Large intestine (tissue), 3 donors: ENCODE measurements around the gene LRP1. TPM values are rescaled to one million over a fixed set of nuclear protein-coding genes. Genes with fewer than 3 reads are reported as not detected.
A peak's percentile ranks its signal among the peaks of the same experiment; 100 is the strongest.

ENCODE experiments used
- DNase-seq, 2 donors: peaks; one replicate each; pipeline versions ENCODE4 v3.0.0 to v3.0.0-alpha.2; 2013
- H3K27ac ChIP-seq: one replicate; pipeline ENCODE4 v1.5.1; 2013; ENCODE audit warnings: low read length
- H3K27me3 ChIP-seq: 2 replicates; pipeline ENCODE4 v1.6.1; 2013; ENCODE audit warnings: low read length; ENCODE audit not compliant: control insufficient read depth, insufficient read depth
- H3K36me3 ChIP-seq: 2 replicates; pipeline ENCODE4 v1.6.1; 2013; ENCODE audit warnings: low read length; ENCODE audit not compliant: control insufficient read depth, insufficient read depth
- H3K4me1 ChIP-seq: one replicate; pipeline ENCODE4 v1.6.1; 2013; ENCODE audit warnings: low read length; ENCODE audit not compliant: control insufficient read depth, insufficient read depth
- H3K4me3 ChIP-seq: one replicate; pipeline ENCODE4 v1.5.1; 2013; ENCODE audit warnings: low read length
- H3K9me3 ChIP-seq: one replicate; pipeline ENCODE4 v1.6.1; 2013; ENCODE audit warnings: mild to moderate bottlenecking, low read depth, low read length, moderate library complexity; ENCODE audit not compliant: control insufficient read depth
- WGBS: methylation state at CpG from one replicate; pipeline ENCODE4 v1.1.5; 2013; ENCODE audit warnings: low lambda C conversion rate; ENCODE audit not compliant: insufficient coverage; 5-methylcytosine and 5-hydroxymethylcytosine counted together
- polyA plus RNA-seq: library from polyadenylated mRNA; unstranded; fragments of 120-200 nt; gene quantifications from one replicate; pipeline ENCODE4 v1.2.1, GENCODE V29; 2013

LRP1 gene
- polyA plus RNA-seq, 1 donor = 100 TPM

DNA sequence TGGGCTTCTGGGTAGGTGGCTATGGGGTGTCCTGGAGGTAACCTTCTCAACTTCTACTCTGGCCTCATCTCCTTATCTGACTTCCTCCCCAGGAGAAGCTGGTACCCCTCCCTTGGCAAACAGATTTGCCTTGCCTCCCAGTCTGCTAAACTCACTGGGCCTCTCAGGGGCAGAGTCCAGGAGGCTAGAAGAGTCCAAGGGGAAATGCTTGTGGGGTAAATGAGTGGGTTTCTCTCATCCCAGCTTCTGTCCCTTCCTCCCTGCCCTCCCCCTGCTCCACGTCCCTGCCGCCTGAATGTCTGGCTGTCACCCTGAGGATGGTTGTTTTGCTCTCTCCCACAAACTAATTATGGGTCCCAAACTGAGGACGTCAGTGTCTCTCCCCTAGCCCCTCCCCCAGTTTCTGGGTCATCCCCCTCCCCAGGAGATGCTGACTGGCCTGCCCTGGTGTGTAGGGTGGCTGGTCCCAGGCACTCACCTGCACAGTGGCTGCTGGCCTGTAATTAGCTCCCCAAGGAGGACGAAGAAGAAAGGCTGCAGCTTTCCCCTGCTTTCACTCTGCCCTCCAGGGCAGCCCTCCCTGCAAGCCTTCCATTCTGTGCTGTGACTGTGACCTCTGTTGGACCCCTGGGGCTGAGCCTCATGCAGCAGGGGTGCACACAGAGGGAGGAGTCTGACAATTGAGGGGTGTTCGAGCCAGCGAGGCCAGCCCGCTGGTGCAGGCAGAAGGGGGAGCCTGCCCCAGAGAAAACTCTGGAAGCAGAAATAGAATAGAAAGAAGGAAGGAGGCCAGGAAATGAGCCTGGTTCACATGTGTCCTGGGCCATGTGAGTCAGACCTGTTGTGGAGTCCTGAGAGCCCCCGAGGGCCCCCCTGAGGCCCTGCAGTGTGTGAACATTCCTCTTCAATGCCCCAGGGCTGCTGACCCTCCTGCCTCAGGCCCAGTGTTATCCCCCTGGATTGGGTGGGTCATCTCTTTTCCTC, 19.0 kb downstream of the LRP1 start, which contains the start of gene LRP1-AS:
Gene LRP1-AS, minus strand, starts transcription at position 659 of the 984 bp plus-strand sequence.
- WGBS = no CpG with 5 or more reads among the region's 8 CpGs
- Histone ChIP-seq H3K27ac (peak within 1 kb of the TSS; percentile 87), H3K4me1 (peaks cover 57% of the 10 kb centered on the region), H3K9me3 (no peaks in the 10 kb centered on the region), H3K27me3 (no peaks in the 10 kb centered on the region), H3K4me3 (no peak within 1 kb of the TSS), H3K36me3 (peaks cover 65% of the 10 kb centered on the region)
- DNase-seq = peak; percentile 91 to 97

DNA sequence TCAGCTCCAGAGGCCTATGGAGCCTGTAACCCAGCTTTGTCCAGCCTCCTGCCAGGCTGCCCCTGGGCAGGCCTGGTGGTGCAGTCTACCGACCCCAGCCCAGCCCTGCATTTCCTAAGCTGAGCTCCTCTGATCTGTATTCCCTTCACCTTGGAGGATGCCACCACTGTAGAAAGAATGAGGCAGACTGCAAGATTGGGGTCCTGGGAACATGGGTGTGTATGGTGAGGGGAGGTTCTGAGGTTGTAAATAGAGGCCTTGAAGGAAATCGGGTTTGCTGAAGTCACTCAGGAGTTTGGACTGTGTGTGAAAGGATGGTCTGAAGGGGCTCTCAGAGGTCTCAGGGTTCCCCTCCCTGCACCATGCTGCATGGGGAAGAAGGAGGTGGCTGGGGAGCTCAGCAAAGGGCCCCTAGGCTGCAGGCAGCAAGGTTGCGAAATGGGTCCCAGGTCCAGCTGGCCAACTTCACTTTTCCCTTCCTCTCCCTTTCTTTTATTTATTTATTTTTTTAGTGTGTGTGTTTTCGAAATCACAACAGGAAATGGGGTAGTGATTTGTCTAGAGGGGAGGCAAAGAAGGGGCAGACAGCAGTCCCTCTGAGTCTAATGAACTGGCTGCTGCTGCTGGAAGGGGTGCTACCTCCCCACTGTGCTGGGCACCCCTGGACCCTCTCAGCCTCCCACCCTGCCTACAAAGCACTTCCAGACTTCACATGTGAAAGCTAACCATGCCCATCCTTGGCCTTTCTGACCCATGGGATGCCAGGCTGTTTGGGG, 20.4 kb downstream of the LRP1 start:
- peaks cover 65% of the 10 kb centered on the region for H3K36me3 ChIP-seq
- no CpG with 5 or more reads among the region's 4 CpGs for WGBS

DNA sequence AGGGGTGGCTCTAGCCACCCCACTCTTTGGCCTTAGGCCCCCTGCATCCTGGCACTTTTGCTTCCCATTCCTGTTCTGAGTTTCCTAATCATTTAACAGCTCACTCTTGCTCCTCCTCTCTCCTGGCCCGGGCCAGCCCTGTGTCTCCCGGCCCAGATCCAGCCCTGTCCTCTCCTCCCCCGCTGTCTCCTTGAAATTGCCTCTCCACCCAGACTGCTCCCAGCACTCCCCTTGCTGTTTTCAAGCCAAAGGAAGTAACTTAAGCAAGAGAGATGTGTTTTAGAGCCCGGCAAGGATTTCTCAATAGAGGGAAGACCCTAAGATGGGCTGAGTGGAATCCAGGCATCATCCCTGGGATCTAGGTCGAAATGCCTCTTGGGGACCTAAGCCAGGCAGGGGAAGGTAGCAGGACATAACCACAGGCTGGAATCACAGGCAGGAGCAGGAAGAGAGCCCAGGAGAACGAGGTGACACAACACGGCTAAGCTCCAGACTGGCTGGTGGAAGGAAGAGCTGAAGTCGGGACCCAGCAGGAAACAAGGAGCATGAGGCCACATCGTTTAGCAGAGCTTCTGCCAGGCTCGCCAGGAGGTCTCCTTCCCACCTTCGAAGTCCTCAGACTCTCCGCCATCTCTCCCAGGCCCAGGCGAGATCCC, 21.1 kb downstream of the LRP1 start:
- no peaks in the 10 kb centered on the region for H3K27me3 ChIP-seq
- no peak overlapping the region for H3K4me3 ChIP-seq
- H3K36me3 ChIP-seq = peaks cover 68% of the 10 kb centered on the region
- peak in 1 of 2 donors; percentile 43 for DNase-seq
- H3K27ac ChIP-seq = peak overlapping the region; percentile 87
- H3K4me1 ChIP-seq = peaks cover 57% of the 10 kb centered on the region
- no CpG with 5 or more reads among the region's 13 CpGs for WGBS
- H3K9me3 ChIP-seq = no peaks in the 10 kb centered on the region

More for the DNA sequence above, 20.4 kb downstream of the LRP1 start:
- Histone ChIP-seq H3K4me3 (no peak overlapping the region), H3K27ac (peak overlapping the region; percentile 87), H3K4me1 (peaks cover 57% of the 10 kb centered on the region), H3K27me3 (no peaks in the 10 kb centered on the region), H3K9me3 (no peaks in the 10 kb centered on the region)
- DNase-seq = peak; percentile 82 to 90

DNA sequence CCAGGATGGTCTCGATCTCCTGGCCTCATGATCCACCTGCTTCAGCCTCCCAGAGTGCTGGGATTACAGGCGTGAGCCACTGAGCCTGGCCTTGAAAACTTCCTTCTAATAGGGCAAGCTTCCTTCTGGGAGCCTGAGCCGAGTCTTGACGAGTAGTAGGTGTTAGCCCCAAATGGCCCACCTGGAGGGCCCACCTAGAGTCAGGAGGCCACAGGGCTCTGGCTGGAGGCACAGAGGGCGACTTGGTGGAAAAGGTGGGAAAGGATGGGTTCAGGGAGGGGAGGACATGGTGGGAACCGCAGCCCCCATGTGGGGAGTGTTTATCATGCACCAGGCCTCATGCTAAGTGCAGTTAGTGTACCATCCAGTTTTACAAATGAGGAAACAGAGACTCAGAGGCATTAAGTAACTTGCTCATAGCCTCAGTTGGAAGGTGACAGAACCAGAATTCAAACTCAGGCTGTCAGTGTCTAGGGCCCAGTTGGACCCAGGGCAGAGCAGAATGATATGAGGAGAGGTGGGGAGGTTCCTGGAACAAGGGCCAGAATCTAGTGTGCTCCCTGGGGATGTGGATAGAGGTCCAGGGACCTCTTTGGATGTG, 22.2 kb downstream of the LRP1 start:
- Histone ChIP-seq H3K27me3 (no peaks in the 10 kb centered on the region), H3K27ac (no peak overlapping the region), H3K4me1 (peaks cover 57% of the 10 kb centered on the region), H3K4me3 (no peak overlapping the region), H3K36me3 (peaks cover 67% of the 10 kb centered on the region), H3K9me3 (no peaks in the 10 kb centered on the region)
- no peak for DNase-seq
- no CpG with 5 or more reads among the region's 6 CpGs for WGBS

DNA sequence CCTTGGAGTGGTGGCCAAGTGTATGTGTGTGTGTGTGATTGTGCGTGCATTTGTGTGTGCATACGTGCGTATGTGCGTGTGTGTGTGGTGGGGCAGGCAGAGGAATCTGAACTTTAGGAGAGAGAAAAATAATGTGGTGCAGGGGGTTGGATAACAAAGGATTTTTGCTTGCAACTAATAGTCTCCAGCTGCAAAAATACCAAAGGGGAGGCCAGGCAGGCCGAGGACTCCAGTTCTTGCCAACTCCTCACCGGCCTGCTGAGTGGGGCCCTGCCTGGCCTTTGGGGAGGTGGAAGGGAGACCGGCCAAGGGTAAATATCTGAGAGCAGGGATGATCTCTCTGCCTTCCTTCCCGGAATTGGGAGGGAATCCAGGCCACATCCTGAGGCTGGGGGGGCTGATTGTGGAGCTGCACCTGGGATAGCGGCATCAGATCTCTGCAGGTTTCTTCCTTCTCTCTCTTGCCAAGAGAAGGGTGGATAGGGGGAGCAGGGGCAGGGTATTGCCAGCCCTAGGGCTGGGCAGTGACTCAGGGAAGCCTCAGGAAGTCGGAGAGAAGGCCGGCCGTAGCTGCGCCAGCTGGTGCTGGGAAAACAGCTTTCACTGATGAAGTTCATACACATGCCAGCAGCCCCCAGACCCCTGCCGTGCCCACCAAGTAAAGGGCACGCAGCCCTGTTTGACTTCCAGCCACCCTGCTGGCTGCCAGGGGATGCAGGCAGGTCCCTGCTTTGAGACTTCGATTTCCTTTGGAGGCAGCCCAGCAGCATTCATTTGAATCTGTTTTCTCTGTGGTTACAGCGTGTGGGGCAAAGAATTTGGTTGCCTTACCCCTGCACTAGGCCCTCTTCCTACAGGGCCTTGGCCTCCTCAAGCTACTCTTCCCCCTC, 23.7 kb downstream of the LRP1 start:
- WGBS = no CpG with 5 or more reads among the region's 17 CpGs
- DNase-seq = no peak
- Histone ChIP-seq H3K27me3 (no peaks in the 10 kb centered on the region), H3K27ac (peak overlapping the region; percentile 19), H3K4me3 (no peak overlapping the region), H3K9me3 (no peaks in the 10 kb centered on the region), H3K4me1 (peaks cover 44% of the 10 kb centered on the region), H3K36me3 (peaks cover 70% of the 10 kb centered on the region)

DNA sequence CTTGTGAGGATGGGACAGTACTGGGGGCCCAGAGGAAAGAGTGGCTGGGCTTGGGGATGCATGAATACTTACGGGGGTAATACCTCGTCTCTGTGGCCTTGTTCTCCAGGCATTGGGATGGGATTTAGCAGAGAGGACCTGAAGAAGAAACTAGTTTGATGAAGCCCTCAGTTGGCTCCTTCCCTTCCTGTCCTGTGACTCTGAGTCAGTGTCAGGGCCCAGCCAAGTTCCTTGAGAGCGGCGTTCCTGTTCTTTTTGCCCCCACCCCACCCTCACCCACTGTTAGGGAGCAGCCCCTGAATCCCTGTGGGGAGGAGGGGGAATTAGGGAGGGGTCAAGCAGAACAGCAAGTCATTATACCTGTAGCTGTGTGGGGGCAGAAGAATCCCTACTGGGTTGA, 24.4 kb downstream of the LRP1 start:
- no peaks in the 10 kb centered on the region for H3K9me3 ChIP-seq
- H3K27ac ChIP-seq = peak overlapping the region; percentile 19
- no peaks in the 10 kb centered on the region for H3K27me3 ChIP-seq
- no peak for DNase-seq
- H3K36me3 ChIP-seq = peaks cover 77% of the 10 kb centered on the region
- WGBS = no CpG with 5 or more reads among the region's 4 CpGs
- H3K4me3 ChIP-seq = no peak overlapping the region
- peaks cover 37% of the 10 kb centered on the region for H3K4me1 ChIP-seq

DNA sequence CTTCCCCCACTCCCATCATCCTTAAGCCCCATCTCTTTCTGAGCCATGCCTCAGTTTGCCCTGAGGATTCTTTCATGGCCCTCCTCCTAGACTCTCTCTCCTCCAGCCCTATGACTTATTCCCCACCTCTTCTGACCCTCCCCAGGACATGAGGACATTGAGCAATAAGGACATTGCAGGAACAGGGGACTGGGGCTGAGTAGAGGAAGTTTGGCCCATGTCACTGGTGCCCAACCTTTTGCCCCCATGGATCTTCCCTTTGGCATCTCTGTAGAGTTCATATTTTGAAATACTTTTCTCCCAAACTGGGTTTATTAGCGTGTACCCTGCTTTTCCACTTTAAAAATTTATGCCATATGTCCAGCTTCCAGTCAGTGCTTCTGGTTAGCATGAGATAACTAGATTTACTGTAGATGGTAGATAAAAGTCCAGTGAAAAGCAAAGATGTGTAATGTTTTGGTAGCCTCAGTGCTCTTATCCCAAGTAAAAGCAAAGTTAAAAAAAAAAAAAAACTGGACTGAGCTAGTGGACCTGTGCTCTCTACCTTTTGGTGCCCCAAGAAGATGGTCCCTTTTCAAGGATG, 25.2 kb downstream of the LRP1 start:
- Histone ChIP-seq H3K4me1 (peaks cover 32% of the 10 kb centered on the region), H3K27ac (no peak overlapping the region)

DNA sequence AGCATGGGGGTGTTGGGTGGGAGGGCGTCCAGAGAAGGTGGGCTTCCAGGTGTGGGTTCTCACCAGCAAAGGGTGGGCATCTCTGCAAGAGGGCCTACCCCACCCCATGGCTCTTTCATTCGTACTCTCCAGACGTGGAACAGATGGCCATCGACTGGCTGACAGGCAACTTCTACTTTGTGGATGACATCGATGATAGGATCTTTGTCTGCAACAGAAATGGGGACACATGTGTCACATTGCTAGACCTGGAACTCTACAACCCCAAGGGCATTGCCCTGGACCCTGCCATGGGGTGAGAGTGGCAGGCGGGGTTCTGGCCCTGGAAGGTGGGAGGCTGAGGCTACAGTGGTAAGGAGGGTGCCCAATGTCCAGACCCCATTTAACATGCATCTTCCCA, 25.8 kb downstream of the LRP1 start:
- Histone ChIP-seq H3K27me3 (no peaks in the 10 kb centered on the region), H3K9me3 (no peaks in the 10 kb centered on the region), H3K4me1 (peaks cover 31% of the 10 kb centered on the region), H3K4me3 (no peak overlapping the region), H3K36me3 (peaks cover 88% of the 10 kb centered on the region), H3K27ac (no peak overlapping the region)
- no CpG with 5 or more reads among the region's 6 CpGs for WGBS
- DNase-seq = no peak

More for the DNA sequence above, 25.2 kb downstream of the LRP1 start:
- no peak for DNase-seq
- Histone ChIP-seq H3K27me3 (no peaks in the 10 kb centered on the region), H3K4me3 (no peak overlapping the region), H3K9me3 (no peaks in the 10 kb centered on the region), H3K36me3 (peaks cover 82% of the 10 kb centered on the region)
- 100% methylated on average over 1 of the region's 1 CpG for WGBS

DNA sequence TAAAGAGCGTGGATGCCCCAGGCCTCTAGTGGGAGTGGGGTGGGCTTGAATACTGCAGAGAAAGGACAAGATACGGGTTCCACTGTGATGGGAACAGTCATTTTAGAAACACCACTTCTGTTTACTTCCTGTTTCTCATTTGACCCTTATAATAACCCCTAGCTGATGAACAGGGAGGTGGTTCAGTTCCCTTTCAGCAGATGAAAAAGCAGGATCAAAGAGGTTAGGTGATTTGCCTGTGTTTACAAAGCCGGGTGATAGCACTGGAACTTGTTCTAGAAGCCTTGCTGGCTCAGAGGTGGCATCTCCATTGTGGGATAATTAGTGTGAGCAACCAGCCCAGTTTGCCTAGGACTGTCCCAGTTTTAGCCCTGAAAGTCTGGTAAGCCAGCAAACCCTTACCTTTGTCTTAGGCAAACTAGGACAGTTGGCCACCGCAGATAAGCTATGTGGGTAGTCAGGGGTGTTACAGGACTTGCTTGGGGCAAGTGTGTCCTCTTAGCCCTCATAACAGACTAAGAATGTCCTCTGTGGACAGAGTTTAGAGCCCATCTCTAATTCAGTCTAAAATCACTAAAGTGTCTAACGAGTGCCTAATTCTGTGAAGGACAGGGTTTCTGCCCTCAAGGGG, 26.6 kb downstream of the LRP1 start:
- peaks cover 22% of the 10 kb centered on the region for H3K4me1 ChIP-seq
- no peak overlapping the region for H3K27ac ChIP-seq
- H3K4me3 ChIP-seq = no peak overlapping the region
- no peaks in the 10 kb centered on the region for H3K9me3 ChIP-seq
- DNase-seq = no peak
- 0% methylated on average over 1 of the region's 5 CpGs for WGBS
- H3K27me3 ChIP-seq = no peaks in the 10 kb centered on the region
- peaks cover 91% of the 10 kb centered on the region for H3K36me3 ChIP-seq
